GM19023 (cell line): Measurements from ENCODE around the gene AANAT.
"Not testable (repeated sequence)": the region's sequence is repeated elsewhere in the genome, so short reads cannot be mapped to it uniquely, and the experiment has no call there.

ENCODE experiments used
- ATAC-seq: cut with Tn5 transposase; IDR thresholded peaks from one replicate; pipeline ENCODE4 v1.9.1; 2021; ENCODE audit warnings: mild to moderate bottlenecking, moderate library complexity; ENCODE audit not compliant: unreplicated experiment

AANAT gene

GRCh38 chr17:76502341-76503211 is 35.2 kb downstream of the AANAT start:
- no peak for ATAC-seq

- ATAC-seq = no peak
Observed at GRCh38 chr17:76504117-76504516, 36.7 kb downstream of the AANAT start.

- no peak for ATAC-seq
Observed at GRCh38 chr17:76506408-76507345, 39.3 kb downstream of the AANAT start.

- ATAC-seq = not testable (repeated sequence)
Observed at GRCh38 chr17:76508472-76509063, 41.2 kb downstream of the AANAT start.

- ATAC-seq = no peak
Observed at GRCh38 chr17:76510831-76511244, 43.4 kb downstream of the AANAT start.

- ATAC-seq = no peak
Observed at GRCh38 chr17:76511668-76512365, 44.4 kb downstream of the AANAT start.

- no peak for ATAC-seq
Observed at GRCh38 chr17:76512366-76513305, 45.2 kb downstream of the AANAT start.

- no peak for ATAC-seq
Observed at GRCh38 chr17:76513306-76513692, 45.9 kb downstream of the AANAT start.

- not testable (repeated sequence) for ATAC-seq
Observed at GRCh38 chr17:76514355-76514754, 47.0 kb downstream of the AANAT start.

- peak; percentile 52 for ATAC-seq
Observed at GRCh38 chr17:76515274-76515949, 48.0 kb downstream of the AANAT start.

GRCh38 chr17:76517638-76518038 is 50.2 kb downstream of the AANAT start:
- ATAC-seq = no peak

- no peak for ATAC-seq
Observed at GRCh38 chr17:76519048-76519966, 51.9 kb downstream of the AANAT start.
